HG03558 (cell line): Measurements from ENCODE around the gene KLK5.

Source experiments
- ATAC-seq: cut with Tn5 transposase; IDR thresholded peaks from one replicate; pipeline ENCODE4 v1.9.1; 2021; ENCODE audit warnings: moderate number of reproducible peaks; ENCODE audit not compliant: unreplicated experiment; ENCODE audit errors: extremely low read depth

Gene KLK5

GRCh38 chr19:50925734-50926133 lies 27.1 kb downstream of the KLK5 start:
- no peak for ATAC-seq

GRCh38 chr19:50924586-50924985 lies 28.3 kb downstream of the KLK5 start:
- no peak for ATAC-seq

GRCh38 chr19:50922317-50922853 lies 30.5 kb downstream of the KLK5 start:
- ATAC-seq: no peak

- ATAC-seq: no peak
Measured at GRCh38 chr19:50921426-50922316, 31.2 kb downstream of the KLK5 start.

GRCh38 chr19:50916069-50916468 lies 36.8 kb downstream of the KLK5 start:
- no peak for ATAC-seq

- no peak for ATAC-seq
Measured at GRCh38 chr19:50912727-50913716, 39.8 kb downstream of the KLK5 start.

GRCh38 chr19:50912102-50912599 lies 40.7 kb downstream of the KLK5 start:
- no peak for ATAC-seq

- ATAC-seq: no peak
Measured at GRCh38 chr19:50911206-50912101, 41.4 kb downstream of the KLK5 start, which contains the start of gene KLK4. KLK4 (minus strand) TSS chr19:50911395; CDS start chr19:50910738, 657 bp downstream.

GRCh38 chr19:50910722-50911121 lies 42.1 kb downstream of the KLK5 start:
- ATAC-seq: no peak

- ATAC-seq: no peak
Measured at GRCh38 chr19:50909240-50910070, 43.4 kb downstream of the KLK5 start.

GRCh38 chr19:50908336-50908735 lies 44.5 kb downstream of the KLK5 start:
- ATAC-seq: no peak

- ATAC-seq: no peak
Measured at GRCh38 chr19:50906217-50906616, 46.6 kb downstream of the KLK5 start.

GRCh38 chr19:50902640-50903039 lies 50.2 kb downstream of the KLK5 start:
- ATAC-seq: no peak

GRCh38 chr19:50899569-50899968 lies 53.3 kb downstream of the KLK5 start:
- no peak for ATAC-seq

- ATAC-seq: no peak
Measured at GRCh38 chr19:50898018-50898417, 54.8 kb downstream of the KLK5 start.

- ATAC-seq: no peak
Measured at GRCh38 chr19:50897612-50898011, 55.2 kb downstream of the KLK5 start.

GRCh38 chr19:50897191-50897607 lies 55.6 kb downstream of the KLK5 start:
- ATAC-seq: no peak

- peak; percentile 57 for ATAC-seq
Measured at GRCh38 chr19:50896591-50897190, 56.1 kb downstream of the KLK5 start.
